Measurements from ENCODE around the gene AADACL4.
"Not testable (repeated sequence)": the region's sequence is repeated elsewhere in the genome, so short reads cannot be mapped to it uniquely, and the experiment has no call there.

Gene AADACL4

DNA sequence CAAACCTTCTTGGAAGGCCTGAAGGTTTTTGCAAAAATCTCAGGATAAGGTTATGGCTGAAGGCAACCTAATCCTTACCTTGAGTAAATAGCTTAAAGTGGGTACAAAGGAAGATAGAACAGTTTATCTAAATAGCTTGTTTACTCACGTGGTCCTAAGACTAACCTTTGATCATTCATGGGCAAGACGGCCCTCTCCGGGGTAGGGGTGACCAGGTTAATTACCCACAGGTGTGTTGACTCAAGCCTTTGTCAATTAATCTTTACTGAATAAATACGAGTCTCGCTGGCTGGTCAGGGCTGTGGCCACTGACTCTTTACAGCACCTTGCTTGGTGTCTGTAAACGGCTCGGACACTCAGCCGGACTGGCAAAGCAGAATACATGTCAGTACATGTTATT, 10.8 kb downstream of the AADACL4 start:
- TF ChIP-seq POLR2A (IDR thresholded peaks at IDR 0.05; ENCODE audit: extremely low read depth, insufficient read length) (no peak), MYC (IDR thresholded peaks at IDR 0.05; ENCODE audit: low read depth, low read length) (no peak)
- TF ChIP-seq, protein P1, sequence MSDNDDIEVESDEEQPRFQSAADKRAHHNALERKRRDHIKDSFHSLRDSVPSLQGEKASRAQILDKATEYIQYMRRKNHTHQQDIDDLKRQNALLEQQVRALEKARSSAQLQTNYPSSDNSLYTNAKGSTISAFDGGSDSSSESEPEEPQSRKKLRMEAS (IDR thresholded peaks at IDR 0.05; ENCODE audit: low read depth, low read length) = no peak
- TF ChIP-seq, protein P2, sequence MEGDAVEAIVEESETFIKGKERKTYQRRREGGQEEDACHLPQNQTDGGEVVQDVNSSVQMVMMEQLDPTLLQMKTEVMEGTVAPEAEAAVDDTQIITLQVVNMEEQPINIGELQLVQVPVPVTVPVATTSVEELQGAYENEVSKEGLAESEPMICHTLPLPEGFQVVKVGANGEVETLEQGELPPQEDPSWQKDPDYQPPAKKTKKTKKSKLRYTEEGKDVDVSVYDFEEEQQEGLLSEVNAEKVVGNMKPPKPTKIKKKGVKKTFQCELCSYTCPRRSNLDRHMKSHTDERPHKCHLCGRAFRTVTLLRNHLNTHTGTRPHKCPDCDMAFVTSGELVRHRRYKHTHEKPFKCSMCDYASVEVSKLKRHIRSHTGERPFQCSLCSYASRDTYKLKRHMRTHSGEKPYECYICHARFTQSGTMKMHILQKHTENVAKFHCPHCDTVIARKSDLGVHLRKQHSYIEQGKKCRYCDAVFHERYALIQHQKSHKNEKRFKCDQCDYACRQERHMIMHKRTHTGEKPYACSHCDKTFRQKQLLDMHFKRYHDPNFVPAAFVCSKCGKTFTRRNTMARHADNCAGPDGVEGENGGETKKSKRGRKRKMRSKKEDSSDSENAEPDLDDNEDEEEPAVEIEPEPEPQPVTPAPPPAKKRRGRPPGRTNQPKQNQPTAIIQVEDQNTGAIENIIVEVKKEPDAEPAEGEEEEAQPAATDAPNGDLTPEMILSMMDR (IDR thresholded peaks at IDR 0.05; ENCODE audit: low read depth, low read length) = no peak
- H3K4me3 ChIP-seq (ENCODE audit: low read depth, low read length) = no peak overlapping the region
- no peak for DNase-seq (ENCODE audit: low read depth)

DNA sequence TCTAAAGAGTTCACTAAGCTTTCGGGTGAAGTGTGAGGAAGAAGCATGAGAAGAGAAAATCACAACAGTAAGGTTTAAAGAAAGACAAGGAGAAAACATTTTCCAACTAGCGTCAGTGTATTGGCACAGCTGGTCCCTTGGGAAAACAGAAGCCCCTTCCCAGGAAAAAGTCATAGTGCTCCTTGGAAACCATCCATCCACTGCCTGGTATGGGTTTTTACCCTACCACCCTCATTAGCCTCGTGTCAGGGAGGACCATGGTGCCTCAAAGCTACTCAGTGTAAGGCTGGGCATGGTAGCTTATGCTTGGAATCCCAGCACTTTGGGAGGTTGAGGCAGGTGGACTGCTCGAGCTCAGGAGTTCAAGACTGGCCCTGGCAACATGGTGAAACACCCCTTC, 12.7 kb downstream of the AADACL4 start:
- DNase-seq (ENCODE audit: low read depth) = no peak
- TF ChIP-seq, protein P1 (IDR thresholded peaks at IDR 0.05; ENCODE audit: low read depth, low read length) = no peak
- TF ChIP-seq MYC (IDR thresholded peaks at IDR 0.05; ENCODE audit: low read depth, low read length) (no peak), POLR2A (IDR thresholded peaks at IDR 0.05; ENCODE audit: extremely low read depth, insufficient read length) (no peak)
- TF ChIP-seq, protein P2 (IDR thresholded peaks at IDR 0.05; ENCODE audit: low read depth, low read length) = no peak
- H3K4me3 ChIP-seq (ENCODE audit: low read depth, low read length) = no peak overlapping the region

DNA sequence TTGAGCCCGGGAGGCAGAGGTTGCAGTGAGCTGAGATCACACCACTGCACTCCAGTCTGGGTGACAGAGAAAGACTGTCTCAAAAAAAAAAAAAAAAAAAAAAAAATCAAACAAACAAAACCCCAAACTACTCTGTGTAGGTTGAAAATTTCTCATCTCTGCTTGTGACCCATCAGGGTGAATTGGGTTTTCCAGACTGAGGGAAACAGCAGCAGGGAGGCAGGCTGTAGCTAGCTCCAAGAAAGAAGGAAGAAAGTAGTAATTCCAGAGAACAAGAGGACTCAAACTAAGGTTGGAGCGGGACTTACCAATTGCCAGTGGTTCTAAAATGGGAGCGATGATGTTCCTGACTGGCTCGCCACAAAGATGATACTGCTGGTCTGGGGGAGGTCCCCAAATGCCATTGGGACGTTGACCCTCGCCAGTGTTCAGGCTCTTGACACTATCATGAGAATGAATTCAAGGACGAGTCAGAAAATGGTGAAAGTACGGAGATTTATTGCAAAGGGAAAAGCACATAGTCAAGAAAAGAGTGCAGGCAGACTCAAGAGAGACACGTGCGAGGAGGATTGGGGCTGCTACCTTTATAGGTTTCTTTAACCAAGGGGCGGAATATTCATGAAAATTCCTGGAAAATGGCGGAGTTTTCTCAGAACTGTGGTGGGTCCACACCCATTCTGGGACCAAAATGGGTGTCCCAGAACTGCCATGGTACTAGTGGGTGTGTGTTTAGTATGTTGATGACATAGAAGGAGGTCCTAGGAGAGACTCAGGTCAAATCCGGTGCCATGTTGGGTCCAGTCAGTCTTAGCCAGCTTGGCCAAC, 13.4 kb downstream of the AADACL4 start:
- no peak overlapping the region for H3K4me3 ChIP-seq (ENCODE audit: low read depth, low read length)
- TF ChIP-seq POLR2A (IDR thresholded peaks at IDR 0.05; ENCODE audit: extremely low read depth, insufficient read length) (no peak), MYC (IDR thresholded peaks at IDR 0.05; ENCODE audit: low read depth, low read length) (no peak)
- TF ChIP-seq, protein P1 (IDR thresholded peaks at IDR 0.05; ENCODE audit: low read depth, low read length) = no peak
- TF ChIP-seq, protein P2 (IDR thresholded peaks at IDR 0.05; ENCODE audit: low read depth, low read length) = no peak
- no peak for DNase-seq (ENCODE audit: low read depth)

DNA sequence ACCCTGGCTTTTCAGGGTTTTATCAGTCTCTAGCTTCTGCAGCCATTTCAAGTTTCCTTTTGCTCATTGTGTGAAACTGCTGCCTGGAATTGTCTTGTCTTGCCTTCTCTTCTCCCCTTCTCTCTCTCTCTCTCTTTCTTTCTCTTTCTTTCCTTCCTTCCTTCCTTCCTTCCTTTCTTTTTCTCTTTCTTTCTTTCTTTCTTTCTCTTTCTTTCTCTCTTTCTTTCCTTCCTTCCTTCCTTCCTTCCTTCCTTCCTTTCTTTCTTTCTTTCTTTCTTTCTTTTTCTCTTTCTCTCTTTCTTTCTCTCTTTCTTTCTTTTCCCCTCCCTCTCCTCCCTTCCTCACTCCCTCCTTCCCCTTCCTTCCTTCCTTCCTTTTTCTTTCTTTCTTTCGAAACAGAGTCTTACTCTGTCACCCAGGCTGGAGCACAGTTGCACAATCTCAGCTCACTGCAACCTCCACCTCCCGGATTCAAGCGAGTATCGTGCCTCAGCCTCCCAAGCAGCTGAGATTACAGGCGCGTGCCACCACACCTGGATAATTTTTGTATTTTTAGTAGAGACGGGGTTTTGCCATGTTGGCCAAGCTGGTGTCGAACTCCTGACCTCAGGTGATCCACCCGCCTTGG, 14.1 kb downstream of the AADACL4 start:
- H3K4me3 ChIP-seq (ENCODE audit: low read depth, low read length); DNase-seq (ENCODE audit: low read depth): not testable (repeated sequence)

DNA sequence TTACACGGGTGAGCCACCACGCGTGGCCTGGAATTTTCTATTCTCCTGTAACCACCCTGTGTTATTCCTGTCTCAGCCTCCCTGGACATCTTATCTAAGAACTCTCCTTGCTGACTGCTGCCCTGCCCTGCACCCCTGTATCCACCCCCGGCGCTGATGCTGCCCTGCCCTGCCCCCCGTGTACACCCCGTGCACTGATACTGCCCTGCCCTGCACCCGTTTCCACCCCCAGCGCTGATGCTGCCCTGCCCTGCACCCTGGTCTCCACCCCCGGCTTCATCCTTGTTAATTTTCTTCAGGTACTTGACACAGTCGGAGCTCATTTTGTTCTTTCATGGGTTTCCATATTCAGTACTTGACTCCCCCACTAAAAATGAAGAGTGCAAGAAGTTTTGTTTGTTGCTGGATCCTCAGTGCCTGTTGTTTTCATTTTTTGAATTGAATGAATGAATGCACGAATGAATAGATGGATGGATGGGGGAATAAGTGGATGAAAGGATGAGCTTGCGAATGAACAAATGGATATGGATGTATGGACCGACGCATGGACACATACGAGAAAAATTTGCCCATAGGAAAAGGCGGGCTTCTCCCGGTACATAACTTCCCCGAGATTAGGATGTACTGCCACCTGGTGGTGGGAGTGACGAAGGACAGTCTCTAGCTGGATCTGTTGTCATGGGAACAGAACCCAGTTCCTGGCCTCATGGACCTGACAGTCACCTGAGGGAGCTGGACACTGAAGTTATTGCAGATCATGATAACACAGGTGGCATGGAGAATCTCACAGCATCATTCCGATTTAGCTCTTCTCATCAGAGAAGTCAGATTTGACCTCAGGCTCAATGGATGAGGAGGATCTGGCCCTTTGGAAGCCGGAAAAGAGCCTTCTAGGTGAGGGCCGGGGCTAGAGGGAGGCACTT, 14.9 kb downstream of the AADACL4 start:
- no peak overlapping the region for H3K4me3 ChIP-seq (ENCODE audit: low read depth, low read length)
- TF ChIP-seq, protein P2 (IDR thresholded peaks at IDR 0.05; ENCODE audit: low read depth, low read length) = peak; percentile 81
- no peak; the same call in 1 of the 2 replicates for TF ChIP-seq MYC (IDR thresholded peaks at IDR 0.05; ENCODE audit: low read depth, low read length)
- TF ChIP-seq, protein P1 (IDR thresholded peaks at IDR 0.05; ENCODE audit: low read depth, low read length) = peak; percentile 56; the same call in 1 of the 2 replicates
- peak; percentile 73 for DNase-seq (ENCODE audit: low read depth)
